Astrocyte (in vitro differentiated cells and primary cell): ENCODE measurements around the gene RCAN2. TPM values are rescaled to one million over a fixed set of nuclear protein-coding genes. Genes with fewer than 3 reads are reported as not detected.

Source experiments
- DNase-seq: peaks from one replicate; pipeline ENCODE4 v3.0.0-alpha.2; 2010; ENCODE audit warnings: low read depth
- FAIRE-seq: peaks from 2 replicates; lab custom pipeline; 2011; peaks lifted over from hg19 to GRCh38; lab: Jason Lieb, UNC
- H2AFZ ChIP-seq: 2 replicates; pipeline ENCODE4 v1.6.0; 2012; ENCODE audit warnings: low read depth, low read length, inconsistent platforms
- H3K27ac ChIP-seq: 2 replicates; pipeline ENCODE4 v1.5.1; 2011; ENCODE audit warnings: low read depth, low read length, inconsistent platforms
- H3K27me3 ChIP-seq: 2 replicates; pipeline ENCODE4 v1.6.0; 2011; ENCODE audit warnings: low read length, inconsistent platforms; ENCODE audit not compliant: insufficient read depth
- H3K36me3 ChIP-seq: 2 replicates; pipeline ENCODE4 v1.5.1; 2011; ENCODE audit warnings: low read length, inconsistent platforms; ENCODE audit not compliant: insufficient read depth
- H3K4me1 ChIP-seq: 2 replicates; pipeline ENCODE4 v1.5.1; 2011; ENCODE audit warnings: low read length, inconsistent platforms; ENCODE audit not compliant: insufficient read depth
- H3K4me2 ChIP-seq: 2 replicates; pipeline ENCODE4 v1.6.0; 2012; ENCODE audit warnings: low read length, inconsistent platforms
- H3K4me3 ChIP-seq: 2 replicates; pipeline ENCODE4 v1.5.1; 2011; ENCODE audit warnings: low read depth, mild to moderate bottlenecking, low read length, inconsistent platforms; ENCODE audit not compliant: insufficient read depth
- H3K79me2 ChIP-seq: 2 replicates; pipeline ENCODE4 v1.6.0; 2012; ENCODE audit warnings: mild to moderate bottlenecking, low read length, inconsistent platforms; ENCODE audit not compliant: insufficient read depth
- H3K9ac ChIP-seq: 2 replicates; pipeline ENCODE4 v1.6.0; 2012; ENCODE audit warnings: mild to moderate bottlenecking, low read length, inconsistent platforms
- H3K9me3 ChIP-seq: 2 replicates; pipeline ENCODE4 v1.5.1; 2012; ENCODE audit warnings: low read depth, mild to moderate bottlenecking, low read length, inconsistent platforms; ENCODE audit not compliant: insufficient read depth
- H4K20me1 ChIP-seq: 2 replicates; pipeline ENCODE4 v1.6.0; 2012; ENCODE audit warnings: low read length, inconsistent platforms; ENCODE audit not compliant: insufficient read depth
- H3K27ac Mint-ChIP-seq: one replicate; pipeline ENCODE4 v1.8.0; 2021; ENCODE audit warnings: mild to moderate bottlenecking, mixed read lengths; ENCODE audit not compliant: unreplicated experiment
- H3K27me3 Mint-ChIP-seq: one replicate; pipeline ENCODE4 v1.8.0; 2021; ENCODE audit warnings: low read depth, mixed read lengths; ENCODE audit not compliant: unreplicated experiment
- H3K36me3 Mint-ChIP-seq: one replicate; pipeline ENCODE4 v1.8.0; 2021; ENCODE audit warnings: low read depth, mixed read lengths; ENCODE audit not compliant: unreplicated experiment
- H3K4me1 Mint-ChIP-seq: one replicate; pipeline ENCODE4 v1.8.0; 2021; ENCODE audit warnings: low read depth, mixed read lengths; ENCODE audit not compliant: unreplicated experiment
- H3K4me3 Mint-ChIP-seq: one replicate; pipeline ENCODE4 v1.8.0; 2021; ENCODE audit warnings: mild to moderate bottlenecking, moderate library complexity, mixed read lengths; ENCODE audit not compliant: unreplicated experiment
- H3K9me3 Mint-ChIP-seq: one replicate; pipeline ENCODE4 v1.8.0; 2021; ENCODE audit warnings: mild to moderate bottlenecking, mixed read lengths; ENCODE audit not compliant: unreplicated experiment
- CTCF ChIP-seq: IDR thresholded peaks from 2 replicates; pipeline ENCODE4 v1.5.1; 2011; ENCODE audit warnings: low read depth, mild to moderate bottlenecking, inconsistent platforms, low read length, moderate library complexity; ENCODE audit not compliant: insufficient read depth
- EZH2 ChIP-seq: IDR thresholded peaks from 2 replicates; pipeline ENCODE4 v1.6.1; 2012; ENCODE audit warnings: mild to moderate bottlenecking, low read length, inconsistent platforms; ENCODE audit not compliant: insufficient read depth
- total RNA-seq: library from RNA; stranded (reverse); gene quantifications from 2 replicates; pipeline ENCODE4 v1.2.1, GENCODE V29; 2021

RCAN2 gene
- total RNA-seq, 1 donor from 2014 or later = 10.6 TPM

- no peak overlapping the region for H3K4me3 ChIP-seq
- Mint-ChIP-seq H3K4me3 (no peak overlapping the region), H3K9me3 (peaks cover 11% of the 10 kb centered on the region), H3K27ac (no peak overlapping the region), H3K27me3 (no peaks in the 10 kb centered on the region), H3K4me1 (peaks cover 16% of the 10 kb centered on the region), H3K36me3 (peaks cover 5% of the 10 kb centered on the region)
- no peak overlapping the region for H3K9ac ChIP-seq
- no peaks in the 10 kb centered on the region for H3K4me1 ChIP-seq
- no peaks in the 10 kb centered on the region for H3K79me2 ChIP-seq
- H2AFZ ChIP-seq = no peak overlapping the region
- no peaks in the 10 kb centered on the region for H3K36me3 ChIP-seq
- H3K9me3 ChIP-seq = no peaks in the 10 kb centered on the region
- H3K27ac ChIP-seq = no peak overlapping the region
- DNase-seq (no peak), FAIRE-seq (no peak)
- H4K20me1 ChIP-seq = no peaks in the 10 kb centered on the region
- H3K4me2 ChIP-seq = no peak overlapping the region
- no peak for TF ChIP-seq EZH2
- TF ChIP-seq CTCF = no peak
- H3K27me3 ChIP-seq = no peaks in the 10 kb centered on the region
These were observed 46.3 kb downstream of the RCAN2 start for GRCh38 chr6:46444772-46445454.

- H3K4me3 ChIP-seq = no peak overlapping the region
- H3K4me2 ChIP-seq = no peak overlapping the region
- Mint-ChIP-seq H3K4me3 (no peak overlapping the region), H3K27ac (no peak overlapping the region), H3K36me3 (peaks cover 3% of the 10 kb centered on the region), H3K9me3 (peaks cover 10% of the 10 kb centered on the region), H3K4me1 (peaks cover 20% of the 10 kb centered on the region), H3K27me3 (no peaks in the 10 kb centered on the region)
- peaks cover 2% of the 10 kb centered on the region for H3K27me3 ChIP-seq
- H2AFZ ChIP-seq = no peak overlapping the region
- H4K20me1 ChIP-seq = no peaks in the 10 kb centered on the region
- no peaks in the 10 kb centered on the region for H3K79me2 ChIP-seq
- H3K36me3 ChIP-seq = no peaks in the 10 kb centered on the region
- no peaks in the 10 kb centered on the region for H3K9me3 ChIP-seq
- no peak for DNase-seq
- H3K4me1 ChIP-seq = no peaks in the 10 kb centered on the region
- H3K9ac ChIP-seq = no peak overlapping the region
- TF ChIP-seq EZH2 (no peak), CTCF (no peak)
- no peak overlapping the region for H3K27ac ChIP-seq
- no peak for FAIRE-seq
These were observed 47.6 kb downstream of the RCAN2 start for GRCh38 chr6:46443623-46444022.

GRCh38 chr6:46440641-46441040 lies 50.6 kb downstream of the RCAN2 start:
- no peak overlapping the region for H3K4me3 Mint-ChIP-seq
- Histone ChIP-seq H3K36me3 (no peaks in the 10 kb centered on the region), H2AFZ (no peak overlapping the region), H3K9me3 (no peaks in the 10 kb centered on the region), H3K9ac (no peak overlapping the region), H3K79me2 (no peaks in the 10 kb centered on the region), H3K4me2 (no peak overlapping the region), H3K27me3 (peaks cover 2% of the 10 kb centered on the region), H3K4me3 (no peak overlapping the region), H4K20me1 (no peaks in the 10 kb centered on the region), H3K4me1 (no peaks in the 10 kb centered on the region), H3K27ac (no peak overlapping the region)
- TF ChIP-seq CTCF = no peak
- no peak for TF ChIP-seq EZH2
- peak overlapping the region; percentile 75 for H3K27ac Mint-ChIP-seq
- H3K9me3 Mint-ChIP-seq = peaks cover 7% of the 10 kb centered on the region
- DNase-seq = no peak
- H3K36me3 Mint-ChIP-seq = peaks cover 3% of the 10 kb centered on the region
- no peak for FAIRE-seq
- H3K27me3 Mint-ChIP-seq = no peaks in the 10 kb centered on the region
- H3K4me1 Mint-ChIP-seq = peaks cover 26% of the 10 kb centered on the region
